Keratinocyte (primary cell): ENCODE results near the gene FGF11.

Source experiments
- CTCF ChIP-seq, 3 experiments: IDR thresholded peaks in 1 of 3; conservative IDR thresholded peaks in 1 of 3; optimal IDR thresholded peaks in 1 of 3; 2 replicates in 2 of 3; 3 replicates in 1 of 3; pipeline versions ENCODE3 to v1.5.1; 2011; ENCODE audit warnings: low read length in 3 of 3, mild to moderate bottlenecking in 3 of 3, moderate library complexity in 2 of 3, control low read depth in 1 of 3, inconsistent platforms in 1 of 3; ENCODE audit not compliant: insufficient read depth in 2 of 3; ENCODE audit errors: extremely low read depth in 1 of 3
- EZH2 ChIP-seq: IDR thresholded peaks from one replicate; pipeline ENCODE4 v1.6.1; 2012; ENCODE audit warnings: inconsistent platforms, mild to moderate bottlenecking, low read length, moderate library complexity

- TF ChIP-seq CTCF (optimal IDR thresholded peaks at IDR 0.05 in 1 of 3, IDR thresholded peaks at IDR 0.05 in 1 of 3, conservative IDR thresholded peaks at IDR 0.05 in 1 of 3; ENCODE audit: extremely low read depth in 1 of 3, insufficient read depth in 2 of 3, low read length in 3 of 3) (peak in 2 of 3 experiments; percentile 6 to 17), EZH2 (no peak)
Observed at GRCh38 chr17:7393613-7394451, 45.5 kb upstream of the FGF11 start.
